Measurements from ENCODE around the gene MORC3. TPM values are rescaled to one million over a fixed set of nuclear protein-coding genes. Genes with fewer than 3 reads are reported as not detected.
"Not testable (repeated sequence)": the region's sequence is repeated elsewhere in the genome, so short reads cannot be mapped to it uniquely, and the experiment has no call there.

The MORC3 gene
- total RNA-seq, 1 donor from 2014 or later = 23.1 TPM

DNA sequence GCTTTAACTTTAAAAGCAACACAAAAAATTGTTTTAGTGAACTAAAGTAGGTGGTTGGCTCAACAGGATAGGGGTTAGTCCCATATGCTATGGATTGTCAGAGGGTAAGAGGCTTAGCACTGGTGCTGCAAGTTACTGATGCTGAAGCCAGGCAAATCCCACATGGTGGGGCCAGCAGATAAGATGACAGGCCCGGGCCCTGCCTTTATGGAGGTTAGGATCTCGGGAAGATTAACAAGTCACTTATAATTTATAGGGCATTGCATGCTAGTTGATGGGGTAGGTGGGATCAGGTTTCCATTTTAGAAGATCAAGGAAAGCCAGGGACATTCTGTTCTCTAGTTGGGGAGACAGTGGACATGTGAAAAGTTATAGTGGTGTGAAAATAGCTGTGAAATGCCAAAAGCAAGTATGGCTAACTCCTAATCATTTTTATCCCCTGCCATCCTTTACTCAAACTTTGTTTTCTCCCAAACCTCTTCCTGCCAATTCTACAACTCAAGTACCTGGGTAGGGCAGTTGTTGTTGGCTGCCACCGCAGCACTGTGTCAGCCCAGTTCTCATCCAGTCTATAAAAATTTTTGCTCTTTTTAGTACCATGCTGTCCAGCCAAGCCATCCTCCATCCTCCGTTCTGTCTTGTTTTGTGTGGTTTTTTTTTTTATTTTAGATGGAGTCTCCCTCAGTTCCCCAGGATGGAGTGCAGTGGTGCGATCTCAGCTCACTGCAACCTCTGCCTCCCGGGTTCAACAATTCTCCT is 75.5 kb downstream of the MORC3 start:
- no peak overlapping the region for H3K4me3 Mint-ChIP-seq (ENCODE audit: unreplicated experiment)
- peaks cover 9% of the 10 kb centered on the region for H3K36me3 Mint-ChIP-seq (ENCODE audit: low read depth)

DNA sequence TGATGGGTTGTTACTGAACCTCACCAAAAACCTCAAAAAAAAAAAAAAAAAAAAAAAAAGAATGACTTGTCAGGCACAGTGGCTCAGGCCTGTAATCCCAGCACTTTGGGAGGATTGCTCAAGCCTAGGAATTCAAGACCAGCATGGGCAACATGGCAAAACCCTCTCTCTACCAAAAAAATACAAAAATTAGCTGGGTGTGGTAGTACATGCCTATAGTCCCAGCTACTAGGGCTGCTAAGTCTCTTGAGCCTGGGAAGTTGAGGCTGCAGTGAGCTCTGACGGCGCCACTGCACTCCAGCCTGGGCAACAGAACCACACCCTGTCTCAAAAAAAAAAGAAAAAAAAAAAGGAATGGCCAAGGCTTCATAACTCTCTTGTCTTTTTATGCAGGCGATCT is 76.3 kb downstream of the MORC3 start:
- H3K4me1 Mint-ChIP-seq (ENCODE audit: low read depth) = no peaks in the 10 kb centered on the region
- peaks cover 9% of the 10 kb centered on the region for H3K36me3 Mint-ChIP-seq (ENCODE audit: low read depth)
- TF ChIP-seq, protein P1, sequence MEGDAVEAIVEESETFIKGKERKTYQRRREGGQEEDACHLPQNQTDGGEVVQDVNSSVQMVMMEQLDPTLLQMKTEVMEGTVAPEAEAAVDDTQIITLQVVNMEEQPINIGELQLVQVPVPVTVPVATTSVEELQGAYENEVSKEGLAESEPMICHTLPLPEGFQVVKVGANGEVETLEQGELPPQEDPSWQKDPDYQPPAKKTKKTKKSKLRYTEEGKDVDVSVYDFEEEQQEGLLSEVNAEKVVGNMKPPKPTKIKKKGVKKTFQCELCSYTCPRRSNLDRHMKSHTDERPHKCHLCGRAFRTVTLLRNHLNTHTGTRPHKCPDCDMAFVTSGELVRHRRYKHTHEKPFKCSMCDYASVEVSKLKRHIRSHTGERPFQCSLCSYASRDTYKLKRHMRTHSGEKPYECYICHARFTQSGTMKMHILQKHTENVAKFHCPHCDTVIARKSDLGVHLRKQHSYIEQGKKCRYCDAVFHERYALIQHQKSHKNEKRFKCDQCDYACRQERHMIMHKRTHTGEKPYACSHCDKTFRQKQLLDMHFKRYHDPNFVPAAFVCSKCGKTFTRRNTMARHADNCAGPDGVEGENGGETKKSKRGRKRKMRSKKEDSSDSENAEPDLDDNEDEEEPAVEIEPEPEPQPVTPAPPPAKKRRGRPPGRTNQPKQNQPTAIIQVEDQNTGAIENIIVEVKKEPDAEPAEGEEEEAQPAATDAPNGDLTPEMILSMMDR (IDR thresholded peaks at IDR 0.05) = no peak
- no peaks in the 10 kb centered on the region for H3K9me3 Mint-ChIP-seq (ENCODE audit: low read depth)
- no peak for DNase-seq (ENCODE audit: low spot score)
- H3K27ac Mint-ChIP-seq (ENCODE audit: unreplicated experiment) = no peak overlapping the region
- H3K27me3 Mint-ChIP-seq (ENCODE audit: low read depth) = no peaks in the 10 kb centered on the region
- H3K4me3 Mint-ChIP-seq (ENCODE audit: unreplicated experiment) = no peak overlapping the region

More for the DNA sequence above, 75.5 kb downstream of the MORC3 start:
- no peak for DNase-seq (ENCODE audit: low spot score)
- H3K27ac Mint-ChIP-seq (ENCODE audit: unreplicated experiment) = no peak overlapping the region
- no peaks in the 10 kb centered on the region for H3K27me3 Mint-ChIP-seq (ENCODE audit: low read depth)
- no peaks in the 10 kb centered on the region for H3K4me1 Mint-ChIP-seq (ENCODE audit: low read depth)
- TF ChIP-seq, protein P1 (IDR thresholded peaks at IDR 0.05) = no peak
- no peaks in the 10 kb centered on the region for H3K9me3 Mint-ChIP-seq (ENCODE audit: low read depth)

DNA sequence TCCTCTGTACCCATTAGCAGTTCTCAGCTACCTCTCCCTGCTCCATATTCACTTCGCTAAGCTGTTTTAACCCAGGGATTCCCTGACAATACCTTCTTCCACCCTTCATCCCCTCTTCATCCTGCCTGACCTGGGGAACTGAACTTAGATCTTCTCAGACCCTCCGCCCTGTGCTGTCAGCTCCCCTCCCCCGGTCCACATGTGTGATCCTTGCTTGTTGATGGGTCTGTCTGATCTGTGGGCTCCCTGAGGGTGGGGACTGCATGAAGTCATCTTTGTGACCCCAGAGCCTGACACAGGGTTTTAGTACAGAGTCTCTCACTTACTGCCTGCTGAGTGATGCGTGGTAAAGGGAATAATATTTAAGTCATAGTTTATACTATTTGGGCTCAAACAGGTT is 77.0 kb downstream of the MORC3 start:
- no peaks in the 10 kb centered on the region for H3K27me3 Mint-ChIP-seq (ENCODE audit: low read depth)
- TF ChIP-seq, protein P1 (IDR thresholded peaks at IDR 0.05) = no peak
- H3K4me3 Mint-ChIP-seq (ENCODE audit: unreplicated experiment) = no peak overlapping the region
- H3K4me1 Mint-ChIP-seq (ENCODE audit: low read depth) = no peaks in the 10 kb centered on the region
- H3K9me3 Mint-ChIP-seq (ENCODE audit: low read depth) = no peaks in the 10 kb centered on the region
- no peak for DNase-seq (ENCODE audit: low spot score)
- peaks cover 9% of the 10 kb centered on the region for H3K36me3 Mint-ChIP-seq (ENCODE audit: low read depth)
- H3K27ac Mint-ChIP-seq (ENCODE audit: unreplicated experiment) = no peak overlapping the region

DNA sequence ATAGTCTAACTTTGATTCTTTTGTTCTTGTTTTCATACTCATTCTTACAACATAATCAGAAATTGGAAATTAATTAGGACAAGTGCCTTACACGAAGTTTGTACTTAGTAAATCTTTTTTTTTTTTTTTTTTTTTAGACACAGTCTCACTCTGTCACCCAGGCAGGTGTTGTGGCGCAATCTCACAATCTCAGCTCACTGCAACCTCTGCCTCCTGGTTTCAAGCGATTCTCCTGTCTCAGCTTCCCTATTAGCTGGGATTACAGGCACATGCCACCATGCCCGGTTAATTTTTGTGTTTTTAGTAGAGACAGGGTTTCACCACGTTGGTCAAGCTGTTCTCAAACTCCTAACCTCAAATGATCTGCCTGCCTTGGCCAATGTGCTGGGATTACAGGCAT is 77.6 kb downstream of the MORC3 start:
- no peaks in the 10 kb centered on the region for H3K9me3 Mint-ChIP-seq (ENCODE audit: low read depth)
- H3K4me1 Mint-ChIP-seq (ENCODE audit: low read depth) = no peaks in the 10 kb centered on the region
- TF ChIP-seq, protein P1 (IDR thresholded peaks at IDR 0.05) = no peak
- H3K27me3 Mint-ChIP-seq (ENCODE audit: low read depth) = no peaks in the 10 kb centered on the region
- DNase-seq (ENCODE audit: low spot score) = no peak
- peaks cover 9% of the 10 kb centered on the region for H3K36me3 Mint-ChIP-seq (ENCODE audit: low read depth)
- no peak overlapping the region for H3K27ac Mint-ChIP-seq (ENCODE audit: unreplicated experiment)
- H3K4me3 Mint-ChIP-seq (ENCODE audit: unreplicated experiment) = no peak overlapping the region

DNA sequence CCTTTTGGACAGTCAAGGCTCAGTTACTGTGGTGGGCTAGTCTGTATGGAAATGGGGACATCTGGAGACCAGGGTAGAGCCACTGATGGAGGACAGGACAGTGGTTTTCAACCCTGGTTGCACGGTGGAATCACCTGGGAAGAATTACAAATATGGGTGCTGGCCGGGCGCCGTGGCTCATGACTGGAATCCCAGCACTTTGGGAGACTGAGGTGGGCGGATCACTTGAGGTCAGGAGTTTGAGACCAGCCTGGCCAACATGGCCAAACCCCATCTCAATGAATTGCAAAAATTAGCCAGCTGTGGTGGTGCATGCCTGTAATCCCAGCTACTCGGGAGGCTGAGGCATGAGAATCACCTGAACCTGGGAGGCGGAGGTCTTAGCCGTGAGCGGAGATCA is 79.7 kb downstream of the MORC3 start:
- not testable (repeated sequence) for H3K27ac Mint-ChIP-seq (ENCODE audit: unreplicated experiment); H3K9me3 Mint-ChIP-seq (ENCODE audit: low read depth); H3K4me1 Mint-ChIP-seq (ENCODE audit: low read depth); H3K4me3 Mint-ChIP-seq (ENCODE audit: unreplicated experiment); H3K27me3 Mint-ChIP-seq (ENCODE audit: low read depth); DNase-seq (ENCODE audit: low spot score)
- H3K36me3 Mint-ChIP-seq (ENCODE audit: low read depth) = peaks cover 11% of the 10 kb centered on the region

DNA sequence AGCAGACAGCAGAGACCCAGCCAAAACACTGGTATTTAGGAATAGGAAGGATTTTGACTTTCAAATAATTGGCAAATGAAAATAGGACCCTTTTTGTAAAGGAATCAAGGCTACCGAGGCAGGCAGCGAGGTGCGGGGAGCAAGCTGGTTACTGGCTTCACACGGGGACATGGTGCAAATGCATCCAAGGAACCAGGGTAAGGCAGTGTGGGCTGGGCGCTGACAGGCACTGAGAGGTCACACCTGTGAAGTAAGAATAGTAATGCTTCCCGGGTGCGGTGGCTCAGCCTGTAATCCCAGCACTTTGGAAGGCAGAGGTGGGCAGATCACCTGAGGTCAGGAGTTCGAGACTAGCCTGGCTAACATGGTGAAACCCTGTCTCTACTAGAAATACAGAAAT is 80.7 kb downstream of the MORC3 start:
- H3K4me3 Mint-ChIP-seq (ENCODE audit: unreplicated experiment) = no peak overlapping the region
- H3K9me3 Mint-ChIP-seq (ENCODE audit: low read depth) = no peaks in the 10 kb centered on the region
- TF ChIP-seq, protein P1 (IDR thresholded peaks at IDR 0.05) = no peak
- H3K36me3 Mint-ChIP-seq (ENCODE audit: low read depth) = peaks cover 9% of the 10 kb centered on the region
- DNase-seq (ENCODE audit: low spot score) = no peak
- no peaks in the 10 kb centered on the region for H3K27me3 Mint-ChIP-seq (ENCODE audit: low read depth)
- H3K27ac Mint-ChIP-seq (ENCODE audit: unreplicated experiment) = no peak overlapping the region
- H3K4me1 Mint-ChIP-seq (ENCODE audit: low read depth) = no peaks in the 10 kb centered on the region

All from chondrocyte (in vitro differentiated cells).